Neural progenitor cell (in vitro differentiated cells): ENCODE data around the gene ST6GAL1. TPM values are rescaled to one million over a fixed set of nuclear protein-coding genes. Genes with fewer than 3 reads are reported as not detected.
A peak's percentile ranks its signal among the peaks of the same experiment; 100 is the strongest.

Experiments
- DNase-seq: peaks from one replicate; pipeline ENCODE4 v3.0.0-alpha.2; 2016; ENCODE audit warnings: low spot score
- H2AFZ ChIP-seq: fragments of 200-600 bp; sonication (generic); replicated peaks from 2 replicates; pipeline ENCODE4 v1.6.1; 2016; ENCODE audit warnings: antibody characterized with exemption
- H3F3A ChIP-seq: fragments of 200-600 bp; sonication (generic); 2 replicates; pipeline ENCODE4 v1.6.1; 2016; ENCODE audit warnings: antibody characterized with exemption, low read depth
- H3K27ac ChIP-seq: fragments of 200-600 bp; sonication (generic); 2 replicates; pipeline ENCODE4 v1.5.1; 2016; ENCODE audit warnings: mild to moderate bottlenecking
- H3K27me3 ChIP-seq: fragments of 200-600 bp; sonication (generic); 2 replicates; pipeline ENCODE4 v1.6.1; 2016; ENCODE audit warnings: mild to moderate bottlenecking, moderate library complexity
- H3K36me3 ChIP-seq: fragments of 200-600 bp; sonication (generic); 2 replicates; pipeline ENCODE4 v1.5.1; 2016
- H3K4me1 ChIP-seq: fragments of 200-600 bp; sonication (generic); 2 replicates; pipeline ENCODE4 v1.6.1; 2016; ENCODE audit warnings: mixed run types
- H3K4me2 ChIP-seq: fragments of 200-600 bp; sonication (generic); 2 replicates; pipeline ENCODE4 v1.6.1; 2016
- H3K4me3 ChIP-seq: fragments of 200-600 bp; sonication (generic); 2 replicates; pipeline ENCODE4 v1.5.1; 2016
- H3K79me2 ChIP-seq: fragments of 200-600 bp; sonication (generic); 2 replicates; pipeline ENCODE4 v1.6.1; 2016; ENCODE audit warnings: low read depth
- H3K9ac ChIP-seq: fragments of 200-600 bp; sonication (generic); 2 replicates; pipeline ENCODE4 v1.6.1; 2016
- H3K9me3 ChIP-seq: fragments of 200-600 bp; sonication (generic); 2 replicates; pipeline ENCODE4 v1.5.1; 2016; ENCODE audit warnings: low read depth
- H4K20me1 ChIP-seq: fragments of 200-600 bp; sonication (generic); 2 replicates; pipeline ENCODE4 v1.6.1; 2016; ENCODE audit warnings: low read depth
- H3K27ac Mint-ChIP-seq: 3 replicates; pipeline ENCODE4 v1.8.0; 2021; ENCODE audit warnings: mixed read lengths
- H3K27me3 Mint-ChIP-seq: 2 replicates; pipeline ENCODE4 v1.8.0; 2022; ENCODE audit warnings: low read depth, mild to moderate bottlenecking, inconsistent platforms, moderate library complexity, mixed read lengths; ENCODE audit not compliant: insufficient read depth
- H3K36me3 Mint-ChIP-seq: 3 replicates; pipeline ENCODE4 v1.8.0; 2021; ENCODE audit warnings: mixed read lengths
- H3K4me1 Mint-ChIP-seq: 3 replicates; pipeline ENCODE4 v1.8.0; 2021; ENCODE audit warnings: mixed read lengths
- H3K4me3 Mint-ChIP-seq: 3 replicates; pipeline ENCODE4 v1.8.0; 2021; ENCODE audit warnings: mild to moderate bottlenecking, moderate library complexity, mixed read lengths
- H3K9me3 Mint-ChIP-seq: 3 replicates; pipeline ENCODE4 v1.8.0; 2020; ENCODE audit warnings: mixed read lengths
- CTCF ChIP-seq: fragments of 200-600 bp; sonication (generic); IDR thresholded peaks from 2 replicates; pipeline ENCODE4 v1.5.1; 2017; ENCODE audit warnings: antibody characterized with exemption, mild to moderate bottlenecking
- EZH2 ChIP-seq: fragments of 200-600 bp; sonication (generic); IDR thresholded peaks from 2 replicates; pipeline ENCODE4 v1.6.1; 2017; ENCODE audit warnings: antibody characterized with exemption, mild to moderate bottlenecking, moderate library complexity
- EZH2phosphoT487 ChIP-seq: fragments of 200-600 bp; sonication (generic); IDR thresholded peaks from 2 replicates; pipeline ENCODE4 v1.6.1; 2017; ENCODE audit warnings: antibody characterized with exemption
- total RNA-seq: library from RNA; depleted of rRNA; stranded (reverse); fragments of >200 nt; gene quantifications from 2 replicates; pipeline ENCODE4 v1.2.3, GENCODE V29; 2015; ENCODE audit warnings: low replicate concordance

ST6GAL1 gene
- total RNA-seq, 1 donor from 2014 or later, result 27.3 TPM

- Histone ChIP-seq H3F3A (peaks cover 5% of the 10 kb centered on the region), H3K27ac (no peak overlapping the region), H3K4me3 (no peak overlapping the region), H3K4me2 (no peak overlapping the region), H3K4me1 (peaks cover 22% of the 10 kb centered on the region), H4K20me1 (no peaks in the 10 kb centered on the region), H2AFZ (no peak overlapping the region), H3K36me3 (no peaks in the 10 kb centered on the region), H3K79me2 (no peaks in the 10 kb centered on the region), H3K27me3 (no peaks in the 10 kb centered on the region), H3K9ac (no peak overlapping the region), H3K9me3 (no peaks in the 10 kb centered on the region)
- H3K4me1 Mint-ChIP-seq, result peaks cover 27% of the 10 kb centered on the region
- DNase-seq, result no peak
- H3K27me3 Mint-ChIP-seq, result no peaks in the 10 kb centered on the region
- peaks cover 34% of the 10 kb centered on the region for H3K36me3 Mint-ChIP-seq
- peaks cover 16% of the 10 kb centered on the region for H3K9me3 Mint-ChIP-seq
- H3K27ac Mint-ChIP-seq, result no peak overlapping the region
- TF ChIP-seq CTCF (no peak), EZH2 (no peak), EZH2phosphoT487 (no peak)
- H3K4me3 Mint-ChIP-seq, result no peak overlapping the region
These were observed 131.4 kb downstream of the ST6GAL1 start for GRCh38 chr3:187061748-187062147.

DNA sequence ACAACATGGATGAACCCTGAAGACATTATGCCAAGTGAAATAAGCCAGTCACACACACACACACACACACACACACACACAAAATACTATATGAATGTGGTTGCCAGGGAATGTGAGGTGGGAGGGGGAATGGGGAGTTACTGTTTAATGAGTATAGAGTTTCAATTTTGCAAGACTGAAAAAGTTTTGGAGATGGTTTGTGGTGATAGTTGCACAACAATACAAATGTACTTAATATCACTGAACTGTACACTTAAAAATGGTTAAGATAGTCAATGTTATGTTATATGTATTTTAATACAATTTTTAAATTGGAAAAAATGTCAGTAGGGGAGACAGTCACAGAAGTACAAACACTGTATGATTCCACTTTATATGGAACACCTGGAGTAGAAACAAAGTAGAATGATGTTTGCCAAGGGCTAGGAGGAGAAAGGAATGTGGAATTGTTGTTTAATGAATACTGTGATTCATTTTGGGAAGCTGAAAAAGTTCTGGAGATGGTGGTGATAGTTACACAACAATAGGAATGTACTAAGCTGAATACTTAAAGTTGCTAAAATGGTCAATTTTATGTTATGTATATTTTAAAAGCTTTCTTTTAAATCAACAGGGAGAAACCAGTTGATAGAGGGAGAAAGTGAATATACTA lies 132.3 kb downstream of the ST6GAL1 start:
- Mint-ChIP-seq H3K27ac (no peak overlapping the region), H3K4me3 (no peak overlapping the region), H3K27me3 (no peaks in the 10 kb centered on the region), H3K9me3 (peaks cover 9% of the 10 kb centered on the region), H3K4me1 (peaks cover 28% of the 10 kb centered on the region), H3K36me3 (peaks cover 28% of the 10 kb centered on the region)
- no peak for TF ChIP-seq EZH2
- no peak for TF ChIP-seq EZH2phosphoT487
- no peak for TF ChIP-seq CTCF
- Histone ChIP-seq H3K4me2 (no peak overlapping the region), H3K9ac (no peak overlapping the region), H3K79me2 (no peaks in the 10 kb centered on the region), H3K27ac (no peak overlapping the region), H3F3A (peaks cover 5% of the 10 kb centered on the region), H2AFZ (no peak overlapping the region), H3K36me3 (no peaks in the 10 kb centered on the region), H4K20me1 (no peaks in the 10 kb centered on the region), H3K4me3 (no peak overlapping the region), H3K4me1 (peaks cover 22% of the 10 kb centered on the region), H3K9me3 (no peaks in the 10 kb centered on the region), H3K27me3 (no peaks in the 10 kb centered on the region)
- DNase-seq, result no peak

DNA sequence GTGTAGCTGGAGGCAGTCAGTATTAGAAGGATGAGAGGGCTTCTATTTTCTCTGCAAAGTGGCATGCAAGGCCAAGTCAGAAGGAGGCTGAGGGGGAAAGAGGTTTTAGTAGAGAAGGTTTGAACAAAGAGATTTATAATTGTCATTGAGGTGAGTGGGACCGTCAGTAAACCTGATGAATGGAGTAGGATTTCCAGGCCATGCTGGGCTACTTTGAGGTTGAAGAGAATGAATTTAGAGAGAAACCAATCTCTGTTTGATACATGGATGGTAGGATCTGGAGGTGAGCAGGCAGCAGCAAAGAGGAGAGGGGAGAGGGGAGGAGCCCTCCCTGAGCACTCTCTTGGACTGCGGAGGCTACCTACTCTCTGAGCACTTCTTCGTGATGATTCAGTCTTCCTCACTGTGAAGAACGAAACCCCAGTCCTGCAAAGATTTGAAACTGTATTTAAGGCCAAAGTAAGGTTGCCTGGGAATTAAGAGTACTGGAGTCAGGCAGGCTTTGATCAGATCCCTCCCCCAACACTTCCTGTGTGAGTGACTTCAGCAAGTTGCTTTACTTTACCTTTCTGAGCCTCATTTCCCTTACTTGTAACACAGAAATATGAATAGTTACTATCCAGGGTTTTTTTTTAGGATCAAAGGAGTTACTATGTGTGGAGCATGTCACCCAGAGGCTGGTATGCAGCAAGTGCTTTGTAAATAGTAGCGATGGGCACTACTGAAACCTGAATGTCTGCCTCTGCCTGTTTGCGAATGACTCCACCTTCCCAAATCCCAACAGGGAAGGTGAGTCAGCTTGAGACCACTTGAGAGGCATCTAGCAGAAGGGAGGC lies 133.2 kb downstream of the ST6GAL1 start:
- Histone ChIP-seq H3K4me3 (no peak overlapping the region), H2AFZ (no peak overlapping the region), H3K4me2 (no peak overlapping the region), H3K27ac (no peak overlapping the region), H3F3A (peaks cover 5% of the 10 kb centered on the region), H3K4me1 (peaks cover 22% of the 10 kb centered on the region), H3K9me3 (no peaks in the 10 kb centered on the region), H3K79me2 (no peaks in the 10 kb centered on the region), H3K27me3 (no peaks in the 10 kb centered on the region), H3K9ac (no peak overlapping the region), H3K36me3 (no peaks in the 10 kb centered on the region), H4K20me1 (no peaks in the 10 kb centered on the region)
- H3K36me3 Mint-ChIP-seq, result peaks cover 22% of the 10 kb centered on the region
- peaks cover 28% of the 10 kb centered on the region for H3K4me1 Mint-ChIP-seq
- DNase-seq, result no peak
- no peak for TF ChIP-seq CTCF
- no peak for TF ChIP-seq EZH2
- no peak for TF ChIP-seq EZH2phosphoT487
- no peak overlapping the region for H3K4me3 Mint-ChIP-seq
- peak overlapping the region; percentile 6 for H3K27ac Mint-ChIP-seq
- peaks cover 2% of the 10 kb centered on the region for H3K9me3 Mint-ChIP-seq
- H3K27me3 Mint-ChIP-seq, result no peaks in the 10 kb centered on the region
